ENCODE measurements around the gene NEK10. TPM values are rescaled to one million over a fixed set of nuclear protein-coding genes. Genes with fewer than 3 reads are reported as not detected.

NEK10 gene
- polyA plus RNA-seq, 1 experiment = 2.5 TPM

- CTCF ChIA-PET = interaction anchor here (2.4 kb wide), 1 partner anchor 11 kb away, joined by 6 read pairs; no protein-coding TSS in a partner anchor
Observed at GRCh38 chr3:27322634-27323033, 46.5 kb downstream of the NEK10 start.

GRCh38 chr3:27319847-27320526 is 49.2 kb downstream of the NEK10 start:
- no peaks in the 10 kb centered on the region for H3K36me3 ChIP-seq (ENCODE audit: control insufficient read depth, insufficient read depth, low read length)
- TF ChIP-seq CTCF (IDR thresholded peaks at IDR 0.05; ENCODE audit: insufficient read depth, low read depth, low read length) = no peak
- H3K4me3 ChIP-seq (ENCODE audit: low read depth, low read length) = no peak overlapping the region
- H3K27me3 ChIP-seq (ENCODE audit: control insufficient read depth, insufficient read depth, low read length) = no peaks in the 10 kb centered on the region
- no peak for DNase-seq (ENCODE audit: low read depth)
- CTCF ChIA-PET = interaction anchor here (1.9 kb wide), 1 partner anchor 8 kb away, joined by 8 read pairs; no protein-coding TSS in a partner anchor
- POLR2A ChIA-PET = no interaction called here

More at GRCh38 chr3:27322634-27323033, 46.5 kb downstream of the NEK10 start:
- POLR2A ChIA-PET = no interaction called here
- no peak for DNase-seq (ENCODE audit: low read depth)
- H3K27me3 ChIP-seq (ENCODE audit: control insufficient read depth, insufficient read depth, low read length) = no peaks in the 10 kb centered on the region
- no peak overlapping the region for H3K4me3 ChIP-seq (ENCODE audit: low read depth, low read length)
- H3K36me3 ChIP-seq (ENCODE audit: control insufficient read depth, insufficient read depth, low read length) = no peaks in the 10 kb centered on the region
- TF ChIP-seq CTCF (IDR thresholded peaks at IDR 0.05; ENCODE audit: insufficient read depth, low read depth, low read length) = no peak

- POLR2A ChIA-PET = no interaction called here
- CTCF ChIA-PET = no interaction called here
Observed at GRCh38 chr3:27319304-27319703, 49.9 kb downstream of the NEK10 start.

GRCh38 chr3:27317096-27317495 is 52.1 kb downstream of the NEK10 start:
- POLR2A ChIA-PET = no interaction called here
- TF ChIP-seq CTCF (IDR thresholded peaks at IDR 0.05; ENCODE audit: insufficient read depth, low read depth, low read length) = no peak
- CTCF ChIA-PET = interaction anchor here (1.3 to 1.9 kb wide), 2 partner anchors 8 to 398 kb away, joined by 4 to 6 read pairs; no protein-coding TSS in a partner anchor

More at GRCh38 chr3:27319304-27319703, 49.9 kb downstream of the NEK10 start:
- Histone ChIP-seq H3K27me3 (ENCODE audit: control insufficient read depth, insufficient read depth, low read length) (no peaks in the 10 kb centered on the region), H3K36me3 (ENCODE audit: control insufficient read depth, insufficient read depth, low read length) (no peaks in the 10 kb centered on the region), H3K4me3 (ENCODE audit: low read depth, low read length) (no peak overlapping the region)
- no peak for DNase-seq (ENCODE audit: low read depth)
- no peak for TF ChIP-seq CTCF (IDR thresholded peaks at IDR 0.05; ENCODE audit: insufficient read depth, low read depth, low read length)

GRCh38 chr3:27315003-27315402 is 54.2 kb downstream of the NEK10 start:
- CTCF ChIA-PET = interaction anchor here (1.2 kb wide), 1 partner anchor 343 kb away, joined by 3 read pairs; no protein-coding TSS in a partner anchor
- POLR2A ChIA-PET = no interaction called here

More at GRCh38 chr3:27317096-27317495, 52.1 kb downstream of the NEK10 start:
- no peaks in the 10 kb centered on the region for H3K36me3 ChIP-seq (ENCODE audit: control insufficient read depth, insufficient read depth, low read length)
- H3K4me3 ChIP-seq (ENCODE audit: low read depth, low read length) = no peak overlapping the region
- H3K27me3 ChIP-seq (ENCODE audit: control insufficient read depth, insufficient read depth, low read length) = no peaks in the 10 kb centered on the region
- DNase-seq (ENCODE audit: low read depth) = no peak

More at GRCh38 chr3:27315003-27315402, 54.2 kb downstream of the NEK10 start:
- TF ChIP-seq CTCF (IDR thresholded peaks at IDR 0.05; ENCODE audit: insufficient read depth, low read depth, low read length) = no peak
- DNase-seq (ENCODE audit: low read depth) = no peak
- no peaks in the 10 kb centered on the region for H3K36me3 ChIP-seq (ENCODE audit: control insufficient read depth, insufficient read depth, low read length)
- no peak overlapping the region for H3K4me3 ChIP-seq (ENCODE audit: low read depth, low read length)
- no peaks in the 10 kb centered on the region for H3K27me3 ChIP-seq (ENCODE audit: control insufficient read depth, insufficient read depth, low read length)
